Stimulated activated CD4-positive, alpha-beta T cell treated with anti-CD3 and anti-CD28 coated beads, Interleukin-1b, Interleukin-23, amount 100 ng/mL, for 48 hours (primary cell): ENCODE measurements around the gene MAGEE1.

Source experiments
- DNase-seq: peaks from one replicate; pipeline ENCODE4 v3.0.0-alpha.2; 2020

Gene MAGEE1, protein sequence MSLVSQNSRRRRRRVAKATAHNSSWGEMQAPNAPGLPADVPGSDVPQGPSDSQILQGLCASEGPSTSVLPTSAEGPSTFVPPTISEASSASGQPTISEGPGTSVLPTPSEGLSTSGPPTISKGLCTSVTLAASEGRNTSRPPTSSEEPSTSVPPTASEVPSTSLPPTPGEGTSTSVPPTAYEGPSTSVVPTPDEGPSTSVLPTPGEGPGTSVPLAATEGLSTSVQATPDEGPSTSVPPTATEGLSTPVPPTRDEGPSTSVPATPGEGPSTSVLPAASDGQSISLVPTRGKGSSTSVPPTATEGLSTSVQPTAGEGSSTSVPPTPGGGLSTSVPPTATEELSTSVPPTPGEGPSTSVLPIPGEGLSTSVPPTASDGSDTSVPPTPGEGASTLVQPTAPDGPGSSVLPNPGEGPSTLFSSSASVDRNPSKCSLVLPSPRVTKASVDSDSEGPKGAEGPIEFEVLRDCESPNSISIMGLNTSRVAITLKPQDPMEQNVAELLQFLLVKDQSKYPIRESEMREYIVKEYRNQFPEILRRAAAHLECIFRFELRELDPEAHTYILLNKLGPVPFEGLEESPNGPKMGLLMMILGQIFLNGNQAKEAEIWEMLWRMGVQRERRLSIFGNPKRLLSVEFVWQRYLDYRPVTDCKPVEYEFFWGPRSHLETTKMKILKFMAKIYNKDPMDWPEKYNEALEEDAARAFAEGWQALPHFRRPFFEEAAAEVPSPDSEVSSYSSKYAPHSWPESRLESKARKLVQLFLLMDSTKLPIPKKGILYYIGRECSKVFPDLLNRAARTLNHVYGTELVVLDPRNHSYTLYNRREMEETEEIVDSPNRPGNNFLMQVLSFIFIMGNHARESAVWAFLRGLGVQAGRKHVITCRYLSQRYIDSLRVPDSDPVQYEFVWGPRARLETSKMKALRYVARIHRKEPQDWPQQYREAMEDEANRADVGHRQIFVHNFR

DNA sequence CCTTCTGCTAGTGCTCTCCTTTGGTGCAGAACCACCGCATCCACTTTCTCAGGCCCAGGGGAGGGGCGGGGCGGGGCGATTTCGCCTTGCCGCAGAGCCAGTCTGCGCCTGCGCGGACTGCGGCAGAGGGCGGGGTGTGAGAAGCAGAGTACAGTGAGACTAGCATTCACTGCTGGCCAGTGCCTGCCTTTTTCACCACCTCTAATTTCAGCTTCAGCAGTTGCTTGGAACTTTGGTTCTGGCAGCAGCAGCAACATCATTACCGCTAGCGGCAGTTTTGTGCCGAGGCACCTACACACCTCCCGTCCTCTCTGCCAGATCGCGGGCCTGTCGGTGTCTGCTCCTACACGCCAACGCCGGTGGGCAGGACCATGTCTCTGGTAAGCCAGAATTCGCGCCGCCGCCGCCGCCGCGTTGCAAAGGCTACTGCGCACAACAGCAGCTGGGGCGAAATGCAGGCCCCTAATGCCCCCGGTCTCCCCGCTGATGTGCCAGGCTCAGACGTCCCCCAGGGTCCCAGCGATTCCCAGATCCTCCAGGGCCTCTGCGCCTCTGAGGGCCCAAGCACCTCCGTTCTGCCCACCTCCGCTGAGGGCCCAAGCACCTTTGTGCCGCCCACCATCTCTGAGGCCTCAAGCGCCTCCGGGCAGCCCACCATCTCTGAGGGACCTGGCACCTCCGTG is at the start of gene MAGEE1:
MAGEE1 (plus strand) TSS at position 151 of the 683 bp plus-strand sequence; CDS start at position 372, 221 bp downstream.
- peak; percentile 71 for DNase-seq

GRCh38 chrX:76398970-76399369 is 28.5 kb upstream of the MAGEE1 start:
- no peak for DNase-seq

GRCh38 chrX:76407795-76408194 is 19.7 kb upstream of the MAGEE1 start:
- no peak for DNase-seq

DNA sequence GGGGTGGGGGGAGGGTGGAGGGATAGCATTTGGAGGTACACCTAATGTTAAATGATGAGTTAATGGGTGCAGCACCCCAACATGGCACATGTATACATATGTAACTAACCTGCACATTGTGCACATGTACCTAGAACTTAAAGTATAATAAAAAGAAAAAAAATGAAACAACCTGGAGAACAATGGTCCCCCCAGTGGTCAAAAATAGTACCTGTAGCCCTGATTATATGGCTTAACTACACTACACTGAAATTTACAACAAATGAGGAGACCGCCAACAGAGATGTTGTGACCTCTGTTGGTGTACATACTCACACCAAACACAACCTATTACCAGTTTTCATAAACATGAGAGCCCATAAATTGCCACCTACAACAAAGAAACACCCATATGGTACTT is 7.3 kb upstream of the MAGEE1 start:
- no peak for DNase-seq

GRCh38 chrX:76428243-76429130 is 977 bp downstream of the MAGEE1 start:
- DNase-seq, result peak; percentile 9

DNA sequence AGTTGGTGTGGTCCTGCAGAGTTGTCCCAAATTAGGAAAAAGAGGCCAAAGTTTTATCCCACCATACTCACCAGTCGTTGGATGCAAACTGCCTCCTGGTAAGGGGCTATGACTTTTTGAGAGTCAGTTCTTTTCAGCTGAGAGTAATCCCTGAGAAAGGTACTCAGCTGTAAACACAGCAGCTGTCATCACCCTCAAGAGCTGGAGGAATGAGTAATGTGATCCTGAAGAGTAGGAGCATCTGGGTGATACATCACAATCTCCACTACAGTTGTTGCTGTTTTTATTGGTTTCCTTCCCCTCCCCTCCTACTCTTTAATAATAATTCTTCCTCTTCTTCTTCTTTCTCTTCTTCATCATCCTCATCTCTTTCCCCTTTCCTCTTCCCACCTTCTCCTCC is 5.7 kb downstream of the MAGEE1 start:
- no peak for DNase-seq

- DNase-seq, result no peak
Measured at GRCh38 chrX:76434103-76434741, 6.7 kb downstream of the MAGEE1 start.

- DNase-seq, result no peak
Measured at GRCh38 chrX:76439188-76439587, 11.7 kb downstream of the MAGEE1 start.

DNA sequence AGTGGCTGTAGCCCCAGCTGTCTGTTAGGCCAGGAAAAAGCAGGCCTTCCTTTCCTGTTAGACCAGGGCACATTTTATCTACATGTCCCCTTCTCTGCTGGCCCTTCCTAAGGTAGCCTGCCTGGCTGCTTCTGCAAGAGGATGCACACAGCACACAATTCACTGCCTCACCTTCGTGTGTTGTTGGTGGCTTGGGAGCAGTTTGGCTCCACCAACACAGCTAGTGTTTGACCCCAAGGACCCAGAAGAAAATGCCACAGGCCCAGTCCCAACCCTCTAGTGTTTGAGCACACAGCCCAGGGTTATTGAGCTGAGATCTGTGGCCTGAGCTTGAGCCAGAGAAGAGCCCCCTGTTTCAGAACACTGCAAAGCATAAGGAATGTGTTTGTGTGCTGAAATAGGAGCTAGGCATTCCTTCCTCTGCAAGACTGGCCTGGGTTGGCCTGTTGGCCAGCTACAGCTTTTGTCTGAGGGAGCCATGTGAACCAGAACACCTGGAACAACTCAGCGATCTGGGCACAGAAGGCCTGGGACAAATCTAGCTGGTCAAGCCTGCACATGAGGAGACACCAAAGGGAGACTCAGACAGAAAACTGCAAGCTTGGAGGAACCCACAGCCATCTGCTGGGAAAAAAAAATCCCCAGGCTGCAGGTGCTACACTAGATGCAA is 26.4 kb downstream of the MAGEE1 start:
- no peak for DNase-seq

- no peak for DNase-seq
Measured at GRCh38 chrX:76454456-76454927, 27.0 kb downstream of the MAGEE1 start.

GRCh38 chrX:76477353-76477752 is 49.8 kb downstream of the MAGEE1 start:
- DNase-seq, result no peak
